ENCODE data around the gene RRAGC.

- TF ChIP-seq POLR2A (IDR thresholded peaks at IDR 0.05) (no peak), CTCF (IDR thresholded peaks at IDR 0.05) (no peak)
Observed at GRCh38 chr1:38819040-38819439, 40.5 kb downstream of the RRAGC start.

All from Peyer's patch (tissue), 4 donors.